Measurements from ENCODE around the gene RIMS4.

The RIMS4 gene

DNA sequence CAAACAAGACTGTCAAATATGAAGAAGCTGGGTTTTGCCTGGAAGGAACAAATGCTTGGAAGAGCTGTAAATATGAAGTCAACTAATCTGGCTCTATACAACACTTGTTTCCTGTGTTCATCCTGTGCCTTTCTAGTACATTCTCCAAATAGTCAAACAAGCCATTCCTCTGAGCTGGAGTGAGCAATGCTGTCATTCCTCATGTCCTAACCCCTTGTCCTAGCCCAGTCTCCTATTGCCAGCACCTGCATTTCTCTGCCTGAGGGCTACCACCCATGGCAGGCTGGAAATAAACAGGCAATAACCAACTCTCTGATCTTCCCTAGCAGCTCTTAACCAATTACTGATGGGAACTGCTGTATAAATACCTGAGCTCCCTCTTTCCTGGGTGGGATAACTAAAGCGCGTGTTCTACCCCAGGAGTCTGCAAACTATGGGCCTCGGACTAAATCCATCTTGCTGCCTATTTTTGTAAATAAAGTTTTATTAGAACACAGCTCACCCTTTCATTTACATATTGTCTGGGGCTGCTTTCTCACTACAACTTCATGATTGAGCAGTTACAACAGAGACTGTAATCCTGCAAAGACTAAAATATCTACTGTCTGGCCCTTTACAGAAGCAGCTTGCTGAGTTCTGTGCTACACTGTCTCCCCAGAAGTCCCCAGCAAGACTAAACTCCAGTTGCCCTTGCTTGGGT, 13.4 kb downstream of the RIMS4 start:
- DNase-seq (ENCODE audit: low read depth in 3 of 3, low spot score in 1 of 3) = no peak

DNA sequence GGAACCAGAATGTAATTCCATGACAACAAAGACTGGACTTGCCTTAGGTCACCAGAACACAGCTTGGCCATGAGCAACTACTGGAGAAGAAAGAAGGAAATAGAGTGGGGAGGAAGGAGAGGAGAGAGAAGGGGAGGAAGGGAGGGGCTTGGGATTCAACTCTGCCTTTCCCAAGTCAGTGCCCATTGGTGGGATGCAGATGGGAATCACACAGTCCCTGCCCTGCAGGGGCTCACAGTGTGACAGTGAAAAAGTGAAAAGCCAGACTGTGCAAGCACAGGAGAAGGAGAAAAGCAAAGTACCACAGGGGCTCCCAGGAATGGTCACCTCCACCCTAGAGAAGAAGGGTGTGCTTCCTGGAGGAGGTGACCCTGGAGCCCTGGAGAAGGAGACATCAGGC, 14.0 kb downstream of the RIMS4 start:
- no peak for DNase-seq (ENCODE audit: low read depth in 3 of 3, low spot score in 1 of 3)

DNA sequence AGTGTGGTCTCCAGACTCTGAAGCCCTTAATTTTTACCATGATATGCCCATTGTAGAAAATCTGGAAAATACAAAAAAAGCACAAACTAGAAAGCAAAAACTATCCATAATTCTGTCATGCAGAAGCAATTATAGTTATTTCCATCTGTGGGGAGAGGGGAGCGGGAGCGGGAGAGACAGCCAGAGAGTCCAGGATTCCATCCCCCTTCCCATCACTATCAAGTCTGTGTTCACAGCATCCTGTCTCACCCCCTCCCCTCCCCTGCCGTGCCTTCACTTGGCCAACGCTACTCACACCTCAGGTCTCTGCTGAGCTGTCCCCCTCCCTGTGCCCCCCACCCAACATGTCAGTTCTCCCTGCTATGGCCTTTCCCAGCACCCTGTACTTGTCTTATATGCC, 14.5 kb downstream of the RIMS4 start:
- no peak for DNase-seq (ENCODE audit: low read depth in 3 of 3, low spot score in 1 of 3)

DNA sequence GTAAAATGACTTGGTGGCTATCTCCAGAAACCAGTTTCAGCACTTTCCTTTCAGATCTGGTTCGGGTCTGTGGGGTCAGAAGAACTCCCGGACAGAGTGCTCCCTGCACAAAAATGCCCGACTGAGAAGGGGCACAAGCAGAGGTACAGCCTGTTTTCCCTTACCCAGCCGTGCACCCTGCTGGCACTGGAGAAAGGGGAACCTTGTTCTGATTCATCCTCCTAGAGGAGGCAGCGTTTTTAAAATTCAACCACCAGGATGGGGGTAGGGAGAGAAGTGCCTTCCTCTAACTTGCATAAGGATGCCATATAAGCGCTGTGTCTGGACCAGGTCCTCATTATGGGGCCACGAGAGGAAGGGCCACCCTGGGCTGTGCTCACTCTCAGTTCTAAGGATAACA, 17.6 kb downstream of the RIMS4 start:
- no peak for DNase-seq (ENCODE audit: low read depth in 3 of 3, low spot score in 1 of 3)

DNA sequence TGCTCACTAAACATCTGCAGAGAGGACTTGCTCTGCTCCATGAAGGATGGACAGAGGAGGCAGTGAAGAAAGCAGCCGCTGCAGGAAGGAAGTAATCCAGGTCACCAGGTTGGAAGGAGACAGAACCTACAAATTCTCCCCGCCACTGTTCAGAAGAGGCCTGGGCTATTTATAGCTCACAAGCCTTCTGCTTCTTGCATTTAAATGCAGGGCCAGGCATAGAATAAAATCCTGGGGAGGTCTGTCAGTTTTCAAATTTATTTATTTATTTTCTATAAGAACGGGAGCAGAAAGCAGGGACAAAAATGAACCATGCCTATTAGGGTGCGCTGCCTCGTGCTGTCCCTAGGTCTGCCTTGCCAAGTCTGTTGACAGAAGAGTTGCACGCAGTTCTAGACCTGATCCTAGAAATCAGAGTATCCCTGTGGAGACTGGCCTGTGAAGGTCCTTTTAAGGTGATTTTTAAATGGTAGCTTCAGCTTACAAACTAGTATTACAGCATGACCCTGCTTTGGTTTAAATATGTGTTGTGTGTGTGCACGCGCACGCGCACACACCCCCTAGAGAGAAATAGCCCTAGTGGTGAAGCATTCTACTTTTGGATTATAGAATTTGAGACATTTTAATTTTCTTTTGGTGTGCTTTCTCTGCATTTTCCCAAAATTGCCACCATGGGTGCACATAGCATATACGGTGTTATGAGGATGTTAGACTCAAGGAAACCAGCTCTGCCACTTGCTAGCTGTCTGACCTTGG, 19.5 kb downstream of the RIMS4 start:
- DNase-seq (ENCODE audit: low read depth in 3 of 3, low spot score in 1 of 3) = no peak

DNA sequence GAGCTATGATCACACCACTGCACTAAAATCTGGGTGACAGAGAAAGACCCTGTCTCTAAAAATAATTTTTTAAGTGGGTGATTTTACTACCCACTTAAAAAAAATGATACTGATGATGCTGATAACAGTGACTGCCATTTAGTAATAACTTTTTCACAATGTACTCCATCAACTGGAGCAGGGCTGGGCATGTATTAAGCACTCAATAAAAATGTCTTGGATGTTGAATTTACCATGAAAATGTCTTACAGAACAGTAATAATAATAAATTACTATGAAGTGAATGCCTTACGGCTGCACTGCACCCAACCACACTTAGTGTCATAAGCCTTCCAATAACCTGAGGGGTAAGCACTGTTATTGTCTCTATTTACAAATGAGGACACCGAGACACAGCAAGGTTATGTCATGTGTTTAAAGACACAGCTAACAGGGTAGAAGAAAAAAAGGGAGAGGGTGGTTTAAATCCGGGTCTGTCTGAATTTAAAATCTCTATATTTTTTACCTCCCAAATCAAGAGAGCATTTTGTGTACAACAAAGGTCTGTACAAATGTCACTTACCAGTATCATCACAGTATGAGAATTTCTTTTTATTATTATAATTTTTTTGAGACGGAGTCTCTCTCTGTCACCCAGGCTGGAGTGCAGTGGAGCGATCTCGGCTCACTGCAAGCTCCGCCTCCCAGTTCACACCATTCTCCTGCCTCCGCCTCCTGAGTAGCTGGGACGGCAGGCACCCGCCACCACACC, 21.5 kb downstream of the RIMS4 start:
- DNase-seq (ENCODE audit: low read depth in 3 of 3, low spot score in 1 of 3) = no peak

DNA sequence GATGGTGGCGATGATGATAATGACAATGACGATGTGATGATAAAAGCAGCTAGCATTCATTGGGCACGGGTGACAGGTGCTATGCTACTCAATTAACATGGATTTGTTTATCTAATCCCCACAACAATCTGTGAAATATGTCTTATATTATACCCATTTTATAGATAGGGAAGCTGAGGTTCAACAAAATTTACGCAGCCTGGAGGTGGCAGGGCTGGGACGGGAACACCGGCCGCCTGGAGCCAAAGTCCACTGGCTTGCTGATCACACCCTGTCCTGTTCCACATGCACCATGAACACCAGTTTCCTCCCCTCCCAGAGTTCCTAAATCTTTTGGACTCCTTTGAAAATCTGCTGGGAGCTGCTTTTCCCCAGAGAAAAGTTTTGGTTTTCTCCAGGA, 23.0 kb downstream of the RIMS4 start:
- DNase-seq (ENCODE audit: low read depth in 3 of 3, low spot score in 1 of 3) = no peak

DNA sequence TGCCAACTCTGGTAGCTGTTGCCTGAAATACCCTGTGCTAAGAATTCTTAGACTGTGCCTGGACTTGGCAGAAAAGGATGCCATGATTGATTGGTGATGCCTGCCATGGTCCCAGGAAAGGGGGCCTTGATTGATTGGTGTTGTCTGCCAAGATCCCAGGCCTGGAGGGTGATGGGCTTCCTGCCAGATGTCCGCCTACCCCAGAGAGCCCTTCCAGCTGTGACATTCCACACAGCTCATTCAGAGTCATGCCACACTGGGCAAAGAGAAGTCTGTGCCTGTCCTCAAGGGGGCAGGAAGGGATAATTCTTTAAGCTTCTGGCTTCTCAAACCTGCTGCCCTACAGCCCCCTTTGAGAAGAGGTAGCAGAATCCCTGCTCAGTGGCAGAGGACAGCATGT, 24.6 kb downstream of the RIMS4 start:
- DNase-seq (ENCODE audit: low read depth in 3 of 3, low spot score in 1 of 3) = no peak

DNA sequence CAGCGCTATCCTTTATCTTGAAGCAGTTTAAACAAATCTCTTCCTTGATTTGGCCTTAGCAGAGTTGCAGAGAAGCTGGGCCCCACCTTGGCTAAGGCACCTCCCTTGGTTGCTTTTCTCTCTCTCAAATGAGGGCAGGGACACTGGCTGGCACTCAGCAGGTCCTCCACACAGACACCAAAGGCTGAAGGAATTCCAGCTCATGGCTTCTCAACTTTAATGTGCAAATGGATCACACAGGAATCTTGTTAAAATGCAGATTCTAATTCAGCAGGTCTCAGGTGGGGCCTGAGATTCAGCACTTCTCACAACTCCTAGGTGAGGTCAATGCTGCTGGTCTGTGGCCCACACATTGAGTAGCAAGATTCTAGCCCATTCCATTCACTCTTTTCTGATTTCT, 25.7 kb downstream of the RIMS4 start:
- DNase-seq (ENCODE audit: low read depth in 3 of 3, low spot score in 1 of 3) = no peak

DNA sequence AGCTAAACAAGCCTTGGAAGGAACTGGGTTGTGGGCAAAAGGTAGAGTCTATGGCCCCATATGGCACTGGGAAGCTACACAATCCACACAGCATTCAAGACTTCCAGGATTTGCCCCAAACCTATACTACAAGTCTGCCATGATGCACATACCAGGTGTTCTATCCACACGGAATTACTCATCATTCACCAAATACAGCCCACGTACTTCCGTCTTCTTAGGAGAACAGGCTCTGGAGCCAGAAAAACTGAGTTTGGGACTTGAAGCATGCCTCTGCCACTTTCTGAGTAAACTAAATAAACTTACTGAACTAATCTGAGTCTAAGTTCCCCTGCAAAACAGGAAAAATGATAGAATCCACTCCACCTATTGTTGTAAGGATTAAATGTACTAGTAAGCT, 28.6 kb downstream of the RIMS4 start:
- no peak for DNase-seq (ENCODE audit: low read depth in 3 of 3, low spot score in 1 of 3)

DNA sequence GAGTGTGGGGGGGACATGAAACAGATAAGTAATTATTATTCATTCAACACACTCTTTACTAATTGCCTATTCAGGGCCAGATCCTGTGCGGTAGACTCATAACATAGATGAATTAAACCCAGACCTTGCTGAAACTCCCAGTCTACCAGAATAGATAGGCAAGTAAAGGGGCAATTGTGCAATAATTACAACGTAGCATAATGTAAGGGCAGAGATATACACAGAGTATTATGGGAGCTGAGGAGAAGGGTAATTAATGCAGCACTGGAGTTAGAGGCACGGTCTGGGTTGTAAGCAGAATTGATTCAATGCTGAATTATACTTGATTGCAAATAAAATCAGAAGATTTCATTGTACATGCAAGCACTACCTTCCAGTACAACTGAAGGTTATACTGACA, 29.2 kb downstream of the RIMS4 start:
- no peak for DNase-seq (ENCODE audit: low read depth in 3 of 3, low spot score in 1 of 3)

DNA sequence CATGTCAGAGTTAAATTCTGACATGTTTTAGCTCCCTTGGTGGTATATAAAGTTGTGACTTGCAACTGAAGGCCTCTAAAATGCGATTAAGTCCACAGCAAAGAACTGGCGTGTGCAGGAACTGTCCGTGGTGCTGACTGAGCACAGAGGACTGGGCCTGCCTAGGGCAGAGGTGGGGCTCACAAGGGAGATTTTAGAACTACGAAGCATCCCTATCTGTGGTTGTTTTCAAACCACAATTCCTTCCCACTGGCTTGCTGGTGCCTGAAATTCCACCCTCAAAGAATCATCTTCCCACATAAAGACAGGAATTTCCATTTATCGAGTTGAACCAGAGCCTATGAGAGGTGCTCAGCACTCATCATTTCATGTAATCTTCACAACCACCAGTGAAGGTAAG, 30.1 kb downstream of the RIMS4 start:
- DNase-seq (ENCODE audit: low read depth in 3 of 3, low spot score in 1 of 3) = peak in 1 of 3 donors; percentile 17

DNA sequence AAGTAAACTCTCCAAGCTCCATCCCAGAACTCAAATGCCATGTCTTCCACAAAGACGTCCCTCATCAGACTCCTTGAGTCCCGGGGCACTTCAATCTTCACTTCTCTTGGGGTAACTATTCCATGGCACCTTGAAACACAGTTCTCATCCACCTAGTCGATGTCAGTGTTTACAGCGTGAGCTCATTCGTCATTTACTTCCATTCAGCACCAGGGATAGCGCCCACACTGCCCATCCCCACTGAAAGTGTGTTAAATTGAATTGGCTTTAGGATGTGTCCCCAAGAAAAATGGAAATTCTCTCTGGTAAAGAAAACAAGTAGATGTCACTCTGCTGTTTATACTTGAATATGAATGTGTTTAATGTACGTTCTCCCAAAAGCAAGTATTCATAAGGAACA, 33.4 kb downstream of the RIMS4 start:
- no peak for DNase-seq (ENCODE audit: low read depth in 3 of 3, low spot score in 1 of 3)

DNA sequence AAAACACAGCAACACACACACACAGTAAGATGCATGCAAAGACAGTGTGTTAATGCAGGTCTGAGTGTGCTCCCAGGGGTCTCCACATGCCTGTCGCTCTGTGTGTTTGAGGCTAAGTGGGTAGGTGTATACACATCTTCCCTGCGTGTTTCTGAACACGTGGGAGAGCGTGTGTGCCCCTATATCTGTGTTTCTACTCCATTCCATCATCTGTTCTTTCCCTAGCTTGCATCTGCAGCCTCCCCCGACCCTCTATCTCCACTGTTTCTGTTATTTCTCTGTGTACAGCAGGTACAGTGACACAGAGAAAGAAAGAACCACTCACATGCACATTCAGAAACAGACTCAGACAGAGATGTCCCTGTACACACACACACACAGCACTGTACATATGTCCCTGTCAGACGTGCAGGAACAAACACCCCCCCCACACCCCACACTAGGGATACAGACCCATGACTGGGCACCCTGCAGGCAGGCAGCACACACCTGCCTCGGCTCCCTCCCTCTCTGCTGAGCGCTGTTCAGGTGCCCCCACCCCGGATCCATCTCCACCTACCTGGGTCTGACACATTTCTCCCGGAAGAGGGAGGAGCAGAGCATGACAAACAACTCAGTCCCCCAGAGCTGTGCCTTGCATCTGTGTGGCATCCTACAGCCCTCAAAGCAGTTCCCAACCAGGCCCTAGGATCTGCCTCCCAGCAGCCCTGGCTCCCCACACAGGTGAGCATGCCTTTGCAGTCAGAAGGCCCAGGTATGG, 37.1 kb downstream of the RIMS4 start:
- DNase-seq (ENCODE audit: low read depth in 3 of 3, low spot score in 1 of 3) = no peak

DNA sequence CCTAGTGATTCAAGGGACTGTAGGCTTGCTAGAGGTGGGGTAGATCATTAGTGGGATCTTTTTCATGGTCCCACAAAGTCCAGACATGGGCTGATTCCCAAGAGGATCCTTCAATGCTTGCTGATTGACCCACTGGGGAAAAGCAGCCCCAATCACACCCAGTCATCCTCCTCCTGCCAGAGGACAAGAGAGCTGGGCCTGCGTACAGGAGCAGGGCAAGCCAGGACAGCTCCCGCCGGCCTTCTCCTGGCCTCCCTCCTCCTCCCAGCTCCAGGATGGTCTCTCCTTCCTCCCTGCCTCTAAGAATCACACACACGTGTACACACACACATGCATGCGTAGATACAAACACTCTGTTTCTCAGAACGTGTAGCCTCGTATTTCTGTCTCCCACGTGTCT, 37.7 kb downstream of the RIMS4 start:
- DNase-seq (ENCODE audit: low read depth in 3 of 3, low spot score in 1 of 3) = no peak

DNA sequence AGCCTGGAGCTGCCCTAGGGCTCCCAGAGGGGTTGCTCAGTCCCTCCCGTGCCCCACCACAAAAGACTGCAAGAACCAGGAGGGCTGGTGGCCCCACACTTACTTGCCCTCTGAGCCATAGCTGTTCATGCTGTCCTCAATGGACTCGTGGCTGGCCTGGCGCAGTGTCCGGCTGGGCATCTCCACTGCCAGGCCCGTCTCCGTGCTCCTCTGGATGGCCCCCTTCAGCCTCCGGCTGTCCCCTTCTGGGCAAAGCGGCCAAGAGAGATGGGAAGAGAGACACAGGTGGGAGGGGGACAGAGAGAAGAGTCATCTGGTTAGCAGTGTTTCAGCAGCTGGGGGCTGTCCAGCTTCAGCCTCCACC, 39.2 kb downstream of the RIMS4 start:
- no peak for DNase-seq (ENCODE audit: low read depth in 3 of 3, low spot score in 1 of 3)

DNA sequence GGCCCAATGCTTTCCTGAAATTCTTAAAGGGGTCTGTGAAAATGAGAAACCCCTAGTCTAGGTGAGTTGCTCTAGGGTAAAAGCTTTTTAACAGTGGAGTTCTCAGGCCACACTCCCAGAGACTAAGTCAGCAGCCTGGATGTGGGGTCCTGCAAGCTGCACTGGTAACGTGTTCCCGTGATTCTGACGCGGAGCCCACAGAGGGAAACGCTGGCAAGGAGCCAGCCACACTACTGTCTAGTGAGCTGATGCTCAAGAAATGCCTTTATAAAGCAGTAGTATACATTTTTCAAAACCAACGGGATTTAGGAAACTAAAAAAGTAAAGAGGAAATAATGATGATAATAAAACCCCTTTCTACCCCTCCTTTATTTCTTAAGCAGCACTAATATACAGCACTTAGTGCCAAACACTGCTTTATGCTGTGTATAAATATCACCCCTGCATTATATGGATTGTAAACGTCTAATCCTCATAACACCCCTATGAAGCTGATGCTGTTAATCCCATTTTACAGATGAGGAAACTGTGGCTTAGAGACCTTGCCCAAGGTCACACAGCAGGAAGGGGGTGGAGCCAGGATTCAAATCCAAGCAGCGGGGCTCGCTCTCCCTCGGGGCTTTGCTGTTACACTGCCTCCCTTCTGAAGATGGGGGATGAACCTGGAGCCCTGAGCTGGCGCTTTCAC, 39.7 kb downstream of the RIMS4 start:
- DNase-seq (ENCODE audit: low read depth in 3 of 3, low spot score in 1 of 3) = no peak

DNA sequence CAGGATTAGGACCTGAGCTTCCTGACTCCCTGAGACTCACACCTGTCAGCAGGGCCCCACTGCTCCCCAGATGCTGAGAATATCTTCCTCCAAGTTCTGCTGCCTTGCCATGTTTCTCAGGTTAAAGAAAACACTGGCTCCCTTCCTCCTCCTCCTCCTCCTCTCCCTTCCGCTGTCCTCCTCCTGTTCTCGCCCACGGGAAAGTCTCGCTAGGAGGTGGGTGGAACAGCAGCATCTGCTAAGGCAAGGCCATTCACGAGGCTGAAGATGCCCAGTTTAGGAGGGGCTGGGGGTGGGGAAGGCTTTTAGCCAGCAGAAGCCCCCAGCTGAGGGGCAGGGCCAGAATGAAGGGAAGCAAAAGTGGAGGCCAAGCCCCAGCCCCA, 40.9 kb downstream of the RIMS4 start:
- DNase-seq (ENCODE audit: low read depth in 3 of 3, low spot score in 1 of 3) = no peak

DNA sequence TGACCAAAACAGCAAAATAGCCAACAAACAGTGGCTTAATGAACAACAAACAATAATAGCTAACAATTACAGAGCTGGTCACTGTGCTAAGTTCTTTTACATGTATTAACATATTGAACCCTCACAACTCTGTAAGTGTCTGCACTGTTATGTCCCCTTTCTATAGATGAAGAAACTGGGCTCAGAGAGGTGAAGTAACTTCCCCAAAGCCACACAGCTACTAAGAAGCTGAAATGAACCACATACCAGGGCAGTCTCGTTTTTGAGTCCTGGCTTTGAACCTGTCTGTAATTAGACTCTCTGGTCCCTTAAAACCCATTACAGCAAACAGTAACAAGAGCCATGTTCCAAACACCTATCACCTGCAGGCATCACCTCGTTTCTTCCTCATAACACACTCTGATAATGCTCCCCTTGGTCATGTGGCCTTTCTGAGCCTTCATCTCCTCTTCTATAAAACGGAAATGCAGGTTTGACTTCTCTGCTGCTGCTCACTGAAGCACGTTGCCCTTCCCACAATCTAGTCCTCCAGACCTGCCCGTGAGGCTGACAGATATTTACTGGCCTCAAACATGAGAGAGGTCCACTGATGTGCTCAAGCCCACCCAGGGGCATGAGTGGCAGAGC, 41.4 kb downstream of the RIMS4 start:
- DNase-seq (ENCODE audit: low read depth in 3 of 3, low spot score in 1 of 3) = no peak

DNA sequence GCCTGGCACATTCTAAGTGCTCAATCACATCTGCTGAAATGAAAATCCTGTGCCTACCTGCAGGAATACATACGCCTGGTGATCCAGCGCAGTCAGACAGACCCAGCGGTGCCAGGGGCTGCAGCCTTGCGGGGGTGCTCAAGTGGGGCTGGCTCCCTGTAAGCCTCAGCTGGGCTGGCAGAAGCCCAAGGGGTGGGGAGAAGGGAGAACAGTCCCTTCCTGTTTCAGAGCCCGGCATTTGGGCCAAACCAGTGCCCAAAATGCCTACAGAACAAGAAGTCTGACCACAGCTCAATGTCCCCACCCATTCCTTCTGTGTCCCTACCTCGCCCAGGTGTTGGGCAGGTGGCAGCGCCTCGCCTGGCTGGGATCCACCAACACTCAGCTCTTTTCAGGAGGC, 42.1 kb downstream of the RIMS4 start:
- no peak for DNase-seq (ENCODE audit: low read depth in 3 of 3, low spot score in 1 of 3)

Data from stimulated activated CD4-positive, alpha-beta T cell treated with anti-CD3 and anti-CD28 coated beads, TNF-alpha, amount 100 ng/mL, for 1 hour (primary cell).